Stimulated activated CD4-positive, alpha-beta T cell treated with anti-CD3 and anti-CD28 coated beads, Interleukin-12 subunit alpha, Interleukin-12 subunit beta, amount 100 ng/mL, for 24 hours (primary cell): ENCODE measurements around the gene KCNH1.

Experiments used
- DNase-seq, 2 experiments: peaks; one replicate each; pipeline ENCODE4 v3.0.0-alpha.2; 2020; ENCODE audit warnings: low read depth in 2 of 2

KCNH1 gene

DNA sequence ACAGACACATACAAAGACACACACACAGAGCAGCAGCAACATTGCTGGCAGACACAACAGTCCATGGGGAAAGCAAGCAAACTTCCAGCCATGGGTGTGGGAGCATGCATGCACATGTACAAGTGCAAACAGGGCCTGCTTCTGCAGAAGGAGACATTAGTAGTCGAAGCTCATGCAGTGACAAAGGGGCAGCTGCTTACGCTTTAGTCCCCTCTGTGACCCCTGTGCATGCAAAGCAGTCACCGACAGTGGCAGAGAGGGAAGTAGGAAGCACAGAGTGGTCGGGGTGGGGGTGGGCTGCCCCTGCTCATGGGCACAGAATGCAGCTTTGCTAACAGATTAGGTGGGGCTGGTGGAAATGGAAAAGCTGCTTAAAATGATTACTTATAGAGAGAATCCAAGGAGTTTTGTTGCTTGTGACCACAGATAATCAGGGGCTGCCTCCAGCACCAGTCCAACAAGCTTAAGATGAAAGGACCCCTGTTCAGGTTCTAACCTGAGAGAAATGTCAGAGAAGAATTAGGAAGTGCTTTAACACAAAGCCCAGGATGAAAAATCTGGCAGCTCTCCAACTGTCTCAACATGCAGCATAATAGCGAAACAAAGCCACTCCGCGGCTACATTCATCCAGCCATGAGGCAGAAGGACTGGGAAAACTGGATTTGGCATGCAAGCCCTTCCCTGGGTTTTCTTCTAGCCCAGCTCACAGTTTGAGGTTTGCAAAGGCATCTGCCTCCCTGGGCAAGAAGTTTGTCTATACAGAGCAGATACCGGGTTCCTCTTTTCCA, 378.9 kb downstream of the KCNH1 start:
- no peak for DNase-seq

DNA sequence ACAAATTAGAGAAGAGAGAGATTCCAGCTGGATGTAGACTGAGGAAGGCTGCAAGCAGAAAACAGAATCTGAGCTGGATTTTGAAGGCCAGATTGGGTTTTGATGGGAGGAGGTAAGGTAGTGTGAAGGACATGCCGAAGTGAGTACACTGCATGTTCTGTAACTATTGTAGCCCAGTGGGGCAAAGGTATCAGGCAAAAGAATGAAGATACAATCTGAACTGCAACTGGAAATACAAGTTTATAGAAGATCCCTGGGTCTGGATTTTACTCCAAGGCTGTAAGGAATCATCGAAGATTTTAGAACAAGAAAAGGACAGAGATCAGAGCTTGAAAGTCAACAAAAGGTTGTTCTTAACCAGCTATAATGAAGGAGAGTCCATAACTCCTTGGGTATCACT, 382.0 kb downstream of the KCNH1 start:
- no peak for DNase-seq

DNA sequence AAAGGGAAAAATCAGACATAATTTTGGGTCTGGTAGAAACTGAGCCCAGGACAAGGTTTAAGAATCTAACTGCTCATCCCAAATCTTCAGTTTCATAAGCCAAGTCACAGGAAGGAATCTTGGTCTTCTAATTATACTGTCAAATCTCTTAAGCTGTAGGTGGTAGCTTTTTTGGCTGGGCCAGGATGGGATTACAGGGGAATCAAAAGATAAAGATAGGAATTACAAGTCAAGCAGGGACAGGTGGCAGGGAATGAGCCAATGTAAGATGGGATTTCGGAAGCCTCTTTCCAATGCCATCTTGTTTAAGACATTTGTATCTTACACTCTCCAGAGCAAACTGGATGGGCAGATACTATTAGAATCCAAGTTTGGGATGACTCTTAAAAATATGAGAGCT, 383.5 kb downstream of the KCNH1 start:
- no peak for DNase-seq

DNA sequence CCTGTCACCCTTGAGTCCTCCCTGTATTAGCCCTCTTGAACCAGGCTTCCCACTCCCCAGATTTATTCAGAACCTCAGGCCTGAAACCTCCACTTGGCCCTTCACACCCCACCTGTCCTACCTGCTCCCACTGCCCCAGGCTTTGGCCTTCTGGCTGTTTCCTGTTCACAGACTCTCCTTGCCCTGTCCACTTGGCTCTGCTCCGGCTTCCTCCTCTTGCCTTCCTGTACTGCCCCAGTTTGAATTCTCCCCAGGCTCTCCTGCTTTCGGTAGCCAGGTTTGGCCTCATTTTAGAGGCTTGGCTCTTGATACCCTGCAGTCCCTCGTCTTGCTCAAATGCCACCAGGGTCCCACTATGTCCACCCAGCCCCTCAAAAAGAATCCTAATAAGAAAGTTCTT, 385.2 kb downstream of the KCNH1 start:
- no peak for DNase-seq

DNA sequence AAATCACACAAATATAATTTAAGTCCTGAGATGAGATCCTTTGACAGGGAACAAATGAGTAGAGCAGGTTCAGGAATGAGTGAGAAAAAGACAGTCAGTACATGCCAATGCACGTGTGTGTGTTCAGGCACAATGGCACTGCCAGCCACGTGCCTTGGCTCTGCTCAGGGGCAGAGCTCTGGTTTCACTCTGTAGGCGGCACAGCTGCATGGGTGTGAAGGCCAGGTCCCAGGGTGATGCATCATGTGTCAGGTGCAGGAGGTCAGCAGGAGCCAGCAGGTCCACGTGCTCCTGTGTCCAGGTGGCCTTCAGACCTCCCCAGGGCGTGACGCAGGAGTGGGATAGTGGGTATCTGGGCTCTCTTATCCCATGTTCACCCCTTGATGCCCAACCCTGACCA, 386.1 kb downstream of the KCNH1 start:
- no peak for DNase-seq

DNA sequence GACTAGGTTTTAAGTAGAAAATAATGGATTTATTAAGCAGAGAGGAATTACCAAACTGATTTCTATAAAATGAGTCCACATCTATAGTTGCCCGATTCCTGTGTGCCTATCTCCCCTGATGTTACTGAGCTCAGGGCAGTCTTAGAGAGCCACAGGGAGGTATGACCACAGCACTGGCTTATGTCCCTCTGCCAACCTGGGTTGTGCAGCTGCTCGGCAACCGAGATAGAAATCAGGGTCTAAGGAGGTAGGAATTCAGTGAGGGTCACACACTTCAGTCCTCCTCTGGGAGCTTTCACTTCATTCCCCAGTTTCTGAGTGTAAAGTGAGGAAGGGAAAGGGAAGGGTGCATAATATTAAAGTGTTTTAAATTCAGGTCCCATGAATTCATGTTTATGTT, 386.8 kb downstream of the KCNH1 start:
- no peak for DNase-seq

DNA sequence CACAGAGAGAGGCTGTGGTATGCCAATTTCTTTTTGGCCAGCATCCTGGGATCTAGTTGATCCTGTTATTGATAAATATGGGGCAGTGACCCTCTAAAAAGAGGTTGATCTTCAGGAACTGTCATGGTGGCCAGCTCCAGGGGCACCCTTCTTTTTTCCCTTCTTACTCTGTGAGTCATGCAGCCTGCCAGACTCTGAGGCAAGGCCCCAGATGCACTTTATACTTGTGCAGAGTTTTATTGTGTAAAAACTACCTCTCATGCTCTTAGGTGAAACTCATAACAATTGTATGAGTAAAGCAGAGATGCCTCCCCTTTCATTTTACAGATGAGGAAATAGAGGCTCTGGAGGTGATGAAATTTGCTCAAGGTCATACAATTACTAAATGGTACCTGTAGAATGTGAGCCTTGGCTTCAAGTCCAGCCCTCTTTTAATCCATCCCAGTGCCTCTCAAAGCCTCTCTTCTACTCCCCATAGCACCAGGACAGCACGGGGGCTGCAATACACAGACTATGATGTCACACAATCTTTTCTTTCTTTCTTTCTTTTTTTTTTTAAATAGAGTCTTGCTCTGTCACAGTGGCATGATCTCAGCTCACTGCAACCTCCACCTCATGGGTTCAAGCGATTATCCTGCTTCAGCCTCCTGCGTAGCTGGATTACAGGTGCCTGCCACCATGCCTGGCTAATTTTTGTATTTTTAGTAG, 387.8 kb downstream of the KCNH1 start:
- no peak for DNase-seq

DNA sequence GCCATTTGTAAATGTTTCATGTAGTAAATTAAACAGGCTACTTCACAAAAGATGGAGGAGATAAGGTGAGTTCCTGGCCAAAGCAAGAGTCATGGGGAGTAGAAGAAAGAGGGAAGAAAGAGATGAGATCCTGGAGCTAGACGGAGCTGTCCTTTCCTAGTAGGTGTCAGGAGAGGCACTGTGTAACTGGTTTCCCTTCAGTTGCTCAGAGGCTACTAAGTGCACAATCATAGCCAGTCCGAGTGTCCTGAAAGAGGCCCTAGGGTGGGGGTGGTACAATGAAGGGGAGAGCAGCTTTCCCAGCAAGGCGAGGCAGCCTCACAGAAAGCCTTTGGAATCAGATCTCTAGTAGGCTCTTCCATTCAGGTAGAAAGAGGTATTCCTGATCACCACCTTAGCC, 390.9 kb downstream of the KCNH1 start:
- DNase-seq, result no peak

DNA sequence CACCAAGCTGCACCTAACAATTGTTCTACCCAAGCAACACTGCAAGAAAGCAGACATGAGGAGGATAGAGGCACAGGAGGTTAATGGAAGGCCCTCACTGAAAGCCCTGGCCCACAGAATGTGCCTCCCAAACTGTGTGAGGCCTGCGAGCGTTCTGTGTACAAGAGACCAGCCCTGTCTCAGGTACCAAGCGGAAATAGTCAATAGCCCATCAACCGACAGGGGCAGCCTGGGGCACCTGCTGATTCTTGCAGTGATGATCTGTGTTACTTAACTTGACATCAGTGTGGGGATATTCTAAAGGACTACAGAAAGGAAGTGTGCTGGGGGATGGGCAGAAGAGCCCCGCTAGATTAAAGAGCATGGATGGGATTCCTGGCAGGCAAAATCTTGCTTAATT, 392.4 kb downstream of the KCNH1 start:
- DNase-seq, result no peak

DNA sequence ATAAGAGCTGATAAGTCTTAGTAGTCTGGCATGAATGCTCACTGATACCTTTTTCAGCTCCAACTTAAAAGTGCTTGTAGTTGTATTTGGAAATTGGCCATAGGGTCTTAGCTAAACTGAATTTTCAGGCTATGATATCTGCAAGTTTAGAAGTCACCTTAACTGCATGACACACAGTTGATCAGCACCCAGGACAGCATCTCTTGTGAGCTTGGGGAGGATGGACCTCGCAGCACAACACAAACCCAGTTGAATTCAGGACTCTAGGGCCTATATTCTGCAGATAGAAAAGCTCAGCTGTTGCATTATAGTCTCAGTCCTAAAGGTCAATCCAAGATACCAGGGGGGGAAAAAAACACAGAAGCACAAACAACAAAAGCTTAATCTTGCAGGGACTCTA, 394.3 kb downstream of the KCNH1 start:
- no peak for DNase-seq

DNA sequence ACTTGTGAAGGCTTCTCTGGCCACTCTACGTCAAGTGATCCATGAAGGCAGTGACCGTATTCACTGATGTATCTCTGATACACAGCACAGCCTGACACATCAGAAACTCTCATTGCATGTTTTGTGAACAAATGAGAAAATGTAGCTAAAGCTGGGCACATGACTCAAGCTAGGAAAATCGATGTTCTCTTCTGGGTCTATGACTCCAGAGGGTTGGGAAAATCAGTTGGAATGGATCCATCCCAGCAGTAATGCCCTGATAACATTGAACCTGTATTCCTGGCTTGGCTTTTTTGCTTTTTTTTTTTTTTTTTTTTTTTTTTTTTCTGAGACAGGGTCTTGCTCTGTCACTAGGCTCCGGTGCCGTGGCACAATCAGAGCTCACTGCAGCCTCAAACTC, 395.7 kb downstream of the KCNH1 start:
- DNase-seq, result no peak

DNA sequence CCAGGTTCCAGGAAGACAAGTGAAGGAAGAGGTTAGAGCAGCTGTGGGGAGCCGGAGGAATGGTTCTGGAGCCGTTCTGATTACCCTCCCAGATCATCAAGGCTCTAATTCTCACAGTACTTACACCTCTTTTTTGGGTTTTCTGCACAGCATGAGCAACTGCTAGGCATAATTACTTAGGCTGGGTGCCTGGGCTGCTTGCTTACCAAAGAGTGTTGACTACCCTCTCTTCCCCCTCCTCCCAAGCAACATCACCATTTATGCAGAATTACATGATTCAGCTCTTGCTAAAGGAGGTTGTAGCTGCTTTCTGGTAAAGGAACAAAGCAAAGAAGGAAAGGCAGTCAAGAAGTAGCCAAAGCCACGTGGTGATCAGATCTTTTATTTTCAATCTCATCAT, 397.2 kb downstream of the KCNH1 start:
- DNase-seq, result no peak

DNA sequence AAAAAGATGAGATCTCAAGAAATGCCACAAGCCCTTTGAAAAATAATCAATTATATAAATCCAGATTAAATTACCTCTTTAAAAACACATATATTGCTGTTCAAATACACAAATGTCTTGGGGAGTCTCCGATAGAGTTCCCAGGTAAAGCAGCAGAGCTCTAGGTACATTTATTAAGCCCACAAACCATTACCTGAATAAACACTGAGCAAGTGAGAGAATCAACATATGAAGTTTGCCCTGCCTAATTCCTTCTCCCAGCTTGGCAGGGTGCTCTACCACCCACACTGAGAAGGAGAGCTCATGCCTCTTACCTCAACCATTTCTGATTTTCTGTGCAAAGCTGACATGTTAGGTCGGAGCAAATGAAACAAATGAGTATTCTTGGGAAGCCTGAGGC, 402.4 kb downstream of the KCNH1 start:
- no peak for DNase-seq

DNA sequence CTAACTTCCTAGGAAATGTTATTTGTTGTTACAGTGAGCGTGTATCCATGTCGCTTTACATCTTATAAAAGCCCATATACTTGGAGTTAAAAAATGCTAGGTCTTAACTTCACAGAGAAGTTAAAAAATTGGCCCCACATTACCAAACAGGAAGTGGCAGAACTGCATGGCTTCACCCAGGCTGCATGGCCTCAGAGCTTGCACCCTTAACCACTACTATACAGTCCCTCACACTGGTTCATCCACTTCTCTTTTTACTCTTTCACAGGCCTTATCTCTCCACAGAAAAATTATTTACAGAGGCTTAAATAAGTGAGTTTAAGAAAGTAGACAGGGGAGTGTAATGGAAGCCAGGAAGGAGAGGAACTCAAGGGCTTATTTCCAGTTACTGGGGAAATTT, 402.8 kb downstream of the KCNH1 start:
- DNase-seq, result no peak

DNA sequence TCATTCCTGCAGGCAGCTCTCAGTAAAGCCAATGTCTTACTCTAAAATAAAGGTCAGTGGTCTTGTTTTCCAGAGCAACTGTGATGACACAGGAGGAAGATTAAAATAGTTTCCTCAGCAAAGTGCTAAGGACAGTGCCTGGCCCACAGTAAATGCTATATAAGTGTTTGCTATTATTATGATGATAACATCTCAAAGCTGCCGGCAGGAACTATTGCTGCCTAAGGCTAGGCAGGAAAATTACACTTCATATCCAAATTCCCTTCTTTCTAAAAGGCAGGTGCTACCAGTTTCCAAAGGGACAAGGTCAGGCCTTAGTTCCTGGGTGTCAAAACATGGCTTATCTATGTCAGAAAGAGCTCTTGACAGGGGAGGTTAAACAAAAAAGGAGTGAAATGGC, 403.9 kb downstream of the KCNH1 start:
- no peak for DNase-seq

DNA sequence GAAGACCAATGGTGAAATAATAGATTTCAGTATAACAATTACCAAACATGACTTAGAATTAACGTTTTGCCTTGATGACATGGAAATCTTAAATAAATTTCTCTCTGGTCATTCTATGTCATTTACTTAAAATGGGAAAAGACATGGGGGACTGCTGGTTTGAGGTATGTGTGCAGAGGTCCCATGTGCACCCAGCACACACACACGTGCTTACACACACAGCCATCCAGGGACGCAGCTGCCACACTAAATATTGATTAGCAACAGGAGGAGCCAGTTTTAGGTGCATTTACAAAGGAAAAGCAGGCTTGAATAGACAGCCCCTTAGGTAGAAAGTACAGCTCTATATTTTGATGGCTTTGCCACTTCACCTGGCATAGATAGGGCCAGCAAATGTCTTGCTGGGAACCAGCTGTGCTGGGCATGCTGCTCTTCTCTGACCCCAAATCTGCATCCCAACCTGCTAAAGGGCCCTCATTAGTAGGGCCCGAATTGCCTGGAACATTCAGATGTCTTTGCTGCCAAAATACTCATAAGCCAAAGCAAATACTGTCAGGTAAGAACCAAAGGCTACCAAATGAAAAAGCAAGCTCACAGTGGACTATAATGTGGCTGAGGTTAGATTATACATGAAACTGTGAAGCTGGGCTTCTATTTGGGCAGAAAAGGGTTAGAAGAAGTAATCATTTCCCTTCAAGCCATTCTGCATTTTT, 405.4 kb downstream of the KCNH1 start:
- no peak for DNase-seq

DNA sequence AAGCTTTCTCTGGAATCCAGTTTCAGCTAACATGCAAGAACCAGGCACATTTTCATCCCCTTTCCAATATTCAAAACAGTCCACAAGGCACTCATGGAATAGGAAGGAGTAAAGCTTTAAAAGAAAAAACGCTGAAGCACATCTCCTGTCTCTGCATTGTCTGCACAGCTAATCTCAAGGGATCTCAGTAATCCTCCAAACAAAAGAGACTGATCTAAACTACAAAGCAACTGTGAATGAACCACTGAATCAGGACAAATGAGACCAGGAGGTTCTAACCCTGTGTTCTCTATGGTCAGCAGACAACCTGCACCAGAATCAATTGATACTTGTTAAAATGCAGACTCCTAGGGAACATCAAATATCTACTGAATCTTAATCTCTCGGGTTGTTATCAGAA, 406.2 kb downstream of the KCNH1 start:
- no peak for DNase-seq

DNA sequence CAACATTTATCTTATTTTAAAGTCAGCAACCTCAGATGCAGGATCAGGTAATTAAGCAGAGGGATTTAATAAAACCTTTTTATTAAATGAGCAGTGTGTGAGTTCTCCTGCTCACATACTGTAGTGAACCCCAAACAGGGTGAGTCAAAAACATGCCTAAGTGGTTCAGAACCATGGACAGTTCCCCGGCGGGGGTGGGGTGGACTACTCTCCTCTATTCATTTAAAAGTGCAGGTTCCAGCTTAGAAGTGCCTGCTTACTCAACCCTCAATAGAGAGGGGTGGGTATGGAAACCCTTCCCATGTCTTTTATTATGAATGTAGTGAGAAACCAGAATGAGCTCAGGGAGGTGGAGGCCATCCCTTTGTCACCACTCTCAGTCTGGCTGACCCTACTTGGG, 407.3 kb downstream of the KCNH1 start:
- DNase-seq, result peak in 1 of 2 experiments; percentile 4

DNA sequence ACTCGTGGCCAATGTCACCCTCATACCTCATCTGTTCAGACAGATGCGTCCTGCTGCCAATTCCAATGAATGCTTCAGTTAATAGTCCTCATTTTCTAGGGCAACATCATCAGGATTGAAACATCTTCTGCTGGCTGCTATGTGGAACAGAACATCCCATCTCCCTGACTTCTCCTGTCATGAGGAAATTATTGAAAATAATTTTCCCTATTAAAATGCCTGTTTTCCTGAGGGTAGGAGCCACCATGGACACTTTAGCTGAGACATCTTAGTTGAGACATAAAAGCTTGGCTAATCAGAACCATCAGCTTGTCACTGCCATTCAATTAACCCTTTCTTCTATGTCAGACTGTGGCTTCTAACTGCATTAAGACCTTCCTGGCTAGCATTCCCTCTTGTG, 409.2 kb downstream of the KCNH1 start:
- no peak for DNase-seq

DNA sequence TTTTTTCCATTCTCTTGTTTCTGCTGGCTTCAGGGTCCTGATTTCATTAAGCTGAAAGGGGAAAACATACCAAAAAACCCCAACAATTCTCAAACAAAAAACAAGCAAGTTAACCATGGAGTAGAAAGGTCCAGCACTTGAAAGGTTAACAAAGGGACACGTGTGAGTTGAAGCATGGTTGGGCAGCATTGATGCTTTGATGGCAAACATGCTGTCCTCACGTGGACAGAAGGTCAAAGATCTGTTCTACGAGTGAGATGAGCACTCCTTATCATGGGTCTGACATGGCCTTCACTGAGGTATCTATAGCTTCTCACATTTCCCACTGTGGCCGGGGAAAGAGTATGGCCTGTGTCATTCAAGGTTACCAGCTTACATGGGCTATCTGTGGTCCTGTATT, 410.3 kb downstream of the KCNH1 start:
- no peak for DNase-seq

DNA sequence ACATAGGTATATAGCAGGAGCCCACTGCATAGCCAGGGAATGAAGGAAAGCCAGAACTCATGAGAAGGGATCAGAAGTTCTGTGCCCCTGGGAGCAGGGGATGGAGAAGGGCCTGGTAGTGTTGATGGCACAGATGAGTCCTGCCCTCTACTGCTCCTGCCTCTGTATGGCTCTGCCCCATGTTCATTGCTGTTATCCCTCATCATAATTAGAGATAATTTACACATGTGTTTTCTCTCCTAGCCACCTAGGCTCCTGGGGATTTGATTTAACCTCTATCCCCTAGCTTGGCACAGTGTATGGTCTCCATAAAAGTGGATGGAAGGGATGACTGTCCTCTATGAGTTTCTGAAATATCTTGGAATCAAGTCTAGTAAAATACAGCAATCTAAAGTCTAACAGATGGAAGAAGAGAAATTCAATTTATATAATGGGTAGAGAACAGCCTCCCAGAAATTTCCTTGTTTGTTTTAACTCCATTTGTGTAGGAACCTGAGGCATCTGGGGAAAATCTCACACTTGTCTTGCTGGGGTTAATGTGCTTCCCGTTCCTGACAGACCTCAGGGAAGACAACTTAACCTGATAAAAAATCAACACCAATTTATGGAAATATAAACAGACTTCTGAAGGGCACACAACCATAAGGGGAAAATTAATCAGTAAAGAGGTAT, 411.4 kb downstream of the KCNH1 start:
- DNase-seq, result no peak

DNA sequence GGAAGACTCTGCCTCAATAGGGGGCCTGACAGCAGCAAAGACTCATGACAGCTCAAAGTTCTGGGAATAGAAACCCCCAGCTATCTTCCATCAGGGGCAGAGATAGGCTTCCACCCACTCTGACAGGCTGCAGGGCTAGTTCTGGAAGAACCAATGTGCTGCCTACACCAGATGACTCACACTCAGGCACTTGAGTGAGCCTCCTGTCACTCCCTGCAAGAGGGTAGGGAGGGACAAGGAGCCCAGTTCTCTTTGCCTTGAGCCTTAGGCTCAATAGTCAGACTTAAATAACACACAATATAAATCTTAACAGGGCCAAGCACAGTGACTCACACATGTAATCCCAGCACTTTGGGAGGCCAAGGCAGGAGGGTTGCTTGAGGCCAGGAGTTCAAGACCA, 418.9 kb downstream of the KCNH1 start:
- no peak for DNase-seq
